K562 (cell line): ENCODE results near the gene ADARB2. TPM values are rescaled to one million over a fixed set of nuclear protein-coding genes. Genes with fewer than 3 reads are reported as not detected.

ENCODE experiments used
- ATAC-seq: fragments of 200-7000 bp; cut with Tn5 transposase; 3 replicates; pipeline ENCODE4 v1.9.1; 2020; ENCODE audit warnings: moderate library complexity
- BruUV-seq: library from RNA; stranded (reverse); fragments of 400-500 nt; replicated peaks from 2 replicates; lab custom pipeline; 2021; lab: Mats Ljungman, UMichigan
- CTCF ChIA-PET: fragments of 300-600 bp; formaldehyde crosslinking; extraction: SDS; loops from one replicate; lab custom pipeline; 2021; ENCODE audit warnings: low intra/inter-chr PET ratio; lab: Yijun Ruan, JAX
- POLR2A ChIA-PET: fragments of 300-600, 350-650 bp; sonication (Branson Sonifier 250); formaldehyde crosslinking; extraction: SDS; loops from one replicate; lab custom pipeline; 2021; ENCODE audit warnings: antibody characterized with exemption, inconsistent platforms; lab: Yijun Ruan, JAX
- DNase-seq, 4 experiments: peaks; one replicate each; pipeline versions ENCODE4 v3.0.0 to v3.0.0-alpha.2; 2011 to 2018; ENCODE audit warnings: low spot score in 3 of 4, mixed read lengths in 3 of 4; ENCODE audit errors: extremely low read depth in 1 of 4
- FAIRE-seq: peaks from 2 replicates; lab custom pipeline; 2011; peaks lifted over from hg19 to GRCh38; lab: Jason Lieb, UNC
- H2AFZ ChIP-seq: 2 replicates; pipeline ENCODE4 v1.6.0; 2011; ENCODE audit warnings: low read depth, low read length, control low read depth, inconsistent platforms
- H3K27ac ChIP-seq: fragments of 200-600 bp; 3 replicates; pipeline ENCODE4 v1.8.0; 2011; ENCODE audit warnings: low read depth, mild to moderate bottlenecking, control low read depth, inconsistent platforms, low read length, moderate library complexity, mixed read lengths; ENCODE audit errors: extremely low read depth
- H3K27me3 ChIP-seq, 2 experiments: fragments of 300-600 bp in 1 of 2; 2 replicates in 1 of 2; 3 replicates in 1 of 2; pipeline versions ENCODE4 v1.6.0 to v1.8.0; 2011; ENCODE audit warnings: inconsistent platforms in 2 of 2, low read length in 2 of 2, mild to moderate bottlenecking in 1 of 2, mixed read lengths in 1 of 2, moderate library complexity in 1 of 2; ENCODE audit not compliant: control insufficient read depth in 2 of 2, insufficient read depth in 2 of 2
- H3K36me3 ChIP-seq: fragments of 300-600 bp; 3 replicates; pipeline ENCODE4 v1.8.0; 2011; ENCODE audit warnings: mild to moderate bottlenecking, low read length, inconsistent platforms; ENCODE audit not compliant: control insufficient read depth, insufficient read depth
- H3K4me1 ChIP-seq, 2 experiments: fragments of 200-600 bp in 1 of 2; replicated peaks in 1 of 2; 2 replicates in 1 of 2; 3 replicates in 1 of 2; pipeline versions ENCODE4 v1.5.1 to v1.8.0; 2011; ENCODE audit warnings: inconsistent platforms in 2 of 2, low read length in 2 of 2, mild to moderate bottlenecking in 1 of 2, mixed read lengths in 1 of 2, moderate library complexity in 1 of 2; ENCODE audit not compliant: control insufficient read depth in 2 of 2, insufficient read depth in 2 of 2
- H3K4me2 ChIP-seq: 2 replicates; pipeline ENCODE4 v1.6.1; 2011; ENCODE audit warnings: low read length, control low read depth, inconsistent platforms, mixed read lengths; ENCODE audit not compliant: insufficient read depth
- H3K4me3 ChIP-seq: fragments of 200-600 bp; sonication (generic), shearing (Covaris generic); 2 replicates; pipeline ENCODE4 v1.5.1; 2016; ENCODE audit warnings: control low read depth, inconsistent platforms
- H3K79me2 ChIP-seq: fragments of 200-600 bp; 3 replicates; pipeline ENCODE4 v1.8.0; 2011; ENCODE audit warnings: low read length, inconsistent platforms; ENCODE audit not compliant: control insufficient read depth, insufficient read depth
- H3K9ac ChIP-seq, 2 experiments: 2 replicates each; pipeline versions ENCODE4 v1.6.0 to v1.6.1; 2011; ENCODE audit warnings: low read depth in 2 of 2, low read length in 2 of 2, control low read depth in 1 of 2, inconsistent platforms in 1 of 2, mild to moderate bottlenecking in 1 of 2, mixed read lengths in 1 of 2; ENCODE audit not compliant: insufficient read depth in 1 of 2
- H3K9me1 ChIP-seq: one replicate; pipeline ENCODE4 v1.6.0; 2011; ENCODE audit warnings: inconsistent platforms, mild to moderate bottlenecking, low read length, moderate library complexity; ENCODE audit not compliant: control insufficient read depth, insufficient read depth
- H3K9me3 ChIP-seq: replicated peaks from 2 replicates; pipeline ENCODE4 v1.5.1; 2011; ENCODE audit warnings: low read depth, low read length, inconsistent platforms; ENCODE audit not compliant: control insufficient read depth, insufficient read depth
- H4K20me1 ChIP-seq: replicated peaks from 2 replicates; pipeline ENCODE4 v1.6.1; 2011; ENCODE audit warnings: low read length, inconsistent platforms, mixed read lengths; ENCODE audit not compliant: control insufficient read depth, insufficient read depth
- BACH1 ChIP-seq: fragments of 200-800 bp; sonication (Bioruptor generic); IDR thresholded peaks from 2 replicates; pipeline ENCODE4 v1.6.1; 2016; ENCODE audit warnings: missing genetic modification characterization, missing compliant biosample characterization
- ESRRA ChIP-seq: fragments of 450-650 bp; IDR thresholded peaks from 2 replicates; pipeline ENCODE4 v1.6.1; 2014; ENCODE audit warnings: low read depth, mild to moderate bottlenecking, moderate library complexity, borderline replicate concordance
- FOXP1 ChIP-seq: sonication (generic); formaldehyde crosslinking; IDR thresholded peaks from 2 replicates; pipeline ENCODE4 v1.8.0; 2022; ENCODE audit warnings: mild to moderate bottlenecking, missing genetic modification reagents
- ILF3 ChIP-seq: fragments of 450-650 bp; IDR thresholded peaks from 2 replicates; pipeline ENCODE4 v1.6.1; 2018; ENCODE audit warnings: antibody characterized with exemption, mild to moderate bottlenecking, moderate library complexity, borderline replicate concordance
- MYBL2 ChIP-seq, 2 experiments: fragments of 450-650 bp in 1 of 2; sonication (generic) in 1 of 2; formaldehyde crosslinking in 1 of 2; IDR thresholded peaks; 2 replicates each; pipeline versions ENCODE4 v1.6.1 to v1.8.1; 2017 to 2022; ENCODE audit warnings: borderline replicate concordance in 1 of 2, inconsistent platforms in 1 of 2, low read depth in 1 of 2, mild to moderate bottlenecking in 1 of 2, missing genetic modification reagents in 1 of 2, moderate library complexity in 1 of 2
- PYGO2 ChIP-seq: fragments of 450-650 bp; IDR thresholded peaks from 2 replicates; pipeline ENCODE4 v1.6.1; 2016; ENCODE audit warnings: mild to moderate bottlenecking, missing genetic modification characterization, moderate library complexity, missing compliant biosample characterization
- SMARCC2 ChIP-seq: fragments of 450-650 bp; IDR thresholded peaks from 2 replicates; pipeline ENCODE4 v1.6.1; 2017; ENCODE audit warnings: antibody characterized with exemption, moderate library complexity, mild to moderate bottlenecking, low read depth
- WHSC1 ChIP-seq: IDR thresholded peaks from one replicate; pipeline ENCODE4 v1.6.1; 2012; ENCODE audit warnings: low read length, control low read depth, inconsistent platforms
- ZBTB1 ChIP-seq: sonication (generic); formaldehyde crosslinking; IDR thresholded peaks from 2 replicates; pipeline ENCODE4 v1.8.1; 2023; ENCODE audit warnings: missing genetic modification reagents, low read depth, mild to moderate bottlenecking, borderline replicate concordance
- ZNF12 ChIP-seq: sonication (generic); formaldehyde crosslinking; IDR thresholded peaks from 2 replicates; pipeline ENCODE4 v1.4.0; 2020; ENCODE audit warnings: mild to moderate bottlenecking, missing genetic modification reagents
- ZNF280A ChIP-seq: fragments of 450-650 bp; IDR thresholded peaks from 2 replicates; pipeline ENCODE4 v1.6.1; 2018; ENCODE audit warnings: mild to moderate bottlenecking, low read depth; ENCODE audit not compliant: partially characterized antibody
- ZNF436 ChIP-seq: fragments of 250-450, 450-650 bp; sonication (Bioruptor Pico); formaldehyde crosslinking; IDR thresholded peaks from 2 replicates; pipeline ENCODE4 v1.7.0; 2020; ENCODE audit warnings: mild to moderate bottlenecking
- ZNF507 ChIP-seq: conservative IDR thresholded peaks from 2 replicates; pipeline ENCODE4 v1.6.1; 2017; ENCODE audit warnings: missing genetic modification characterization, missing compliant biosample characterization
- ZNF77 ChIP-seq: fragments of 250-450 bp; sonication (Bioruptor Pico); IDR thresholded peaks from 2 replicates; pipeline ENCODE4 v1.5.0; 2020
- WGBS: fragments of 100-300 bp; shearing (Covaris generic); methylation state at CpG from one replicate; pipeline ENCODE4 v1.1.6; 2016; ENCODE audit warnings: low coverage, mixed read lengths; ENCODE audit not compliant: insufficient coverage; ENCODE audit errors: missing lambda C conversion rate; 5-methylcytosine and 5-hydroxymethylcytosine counted together
- in situ Hi-C: fragments of 300-500 bp; cut with MboI; formaldehyde crosslinking; loops from 4 replicates; pipeline ENCODE4 v1.15.0; 2018; ENCODE audit warnings: inconsistent platforms, mixed read lengths
- intact Hi-C: fragments of 100-400 bp; cut with micrococcal nuclease; formaldehyde crosslinking; loops from 2 replicates; pipeline ENCODE4 v1.14.2; 2022
- polyA plus RNA-seq, 8 experiments: library from polyadenylated mRNA; depleted of rRNA in 4 of 8; stranded (reverse) in 5 of 8; unstranded in 3 of 8; fragments of >200 nt; fragmentation: Nextera tagmentation in 2 of 8; fragmentation: Illumina TruSeq in 1 of 8; extraction: Ambion mirVana in 2 of 8; extraction: Trizol in 1 of 8; gene quantifications; 2 replicates each; pipeline versions ENCODE4 v1.2.1 to v1.2.3, GENCODE V29; 2011 to 2014; ENCODE audit warnings: inconsistent platforms in 1 of 8, missing spikeins in 1 of 8
- total RNA-seq, 7 experiments: library from RNA; depleted of rRNA in 6 of 7; stranded (reverse); fragments of >200 nt in 6 of 7; fragmentation: Illumina TruSeq in 2 of 7; extraction: Trizol in 2 of 7; gene quantifications; 2 replicates each; pipeline versions ENCODE4 v1.2.1 to v1.2.3, GENCODE V29; 2011 to 2021; ENCODE audit warnings: low replicate concordance in 1 of 7

ADARB2 gene
- total and polyA plus RNA-seq, 9 of the 15 experiments (the other 6 are each of a cell fraction or from before 2014, with no cell fraction given), result not detected

- TF ChIP-seq ESRRA (no peak), ZNF12 (no peak), ILF3 (no peak), FOXP1 (CRISPR knock-in tag) (no peak), ZNF280A (no peak)
Measured at GRCh38 chr10:1698185-1698584, 39.1 kb downstream of the ADARB2 start (continued).

DNA sequence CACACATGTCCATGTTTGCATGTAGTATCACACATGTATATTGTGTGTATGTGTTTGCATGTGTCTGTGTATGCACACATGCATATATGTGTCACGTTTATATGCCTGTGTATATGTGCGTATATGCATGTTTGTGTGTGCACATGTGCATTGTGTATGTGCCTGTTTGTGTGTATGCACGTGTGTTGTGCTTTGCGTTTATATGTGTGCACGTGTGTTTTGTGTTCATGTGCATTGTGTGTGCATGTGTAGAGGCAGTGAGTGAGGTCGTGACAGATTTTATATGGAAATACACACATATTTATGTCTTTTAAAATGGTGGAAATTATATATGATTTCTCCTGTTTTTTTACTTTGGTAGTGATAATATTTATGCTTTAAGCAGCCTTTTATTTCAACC is 41.2 kb downstream of the ADARB2 start:
- Histone ChIP-seq H3K27me3 (peaks cover 0 to 5% of the 10 kb centered on the region in 2 experiments; a peak in 2 of 5 replicates), H3K4me3 (no peak overlapping the region), H3K4me1 (no peaks in the 10 kb centered on the region), H3K9ac (no peak overlapping the region), H3K9me3 (peaks cover 3% of the 10 kb centered on the region), H3K27ac (no peak overlapping the region), H3K36me3 (no peaks in the 10 kb centered on the region), H2AFZ (no peak overlapping the region)
- BruUV-seq, result no TSS peak
- intact Hi-C loops (no loop called here), in situ Hi-C loops (no loop called here)
- CTCF ChIA-PET, result no interaction called here
- DNase-seq (no peak), ATAC-seq (no peak)
- WGBS, result 6% methylated on average over 6 of the region's 6 CpGs
- POLR2A ChIA-PET, result no interaction called here
- TF ChIP-seq MYBL2 (IDR thresholded peaks at IDR 0.05; ENCODE audit: low read depth) (no peak), MYBL2 (CRISPR knock-in tag; IDR thresholded peaks at IDR 0.05; ENCODE audit: borderline replicate concordance) (no peak), ZNF507 (tag) (no peak), SMARCC2 (no peak), ZBTB1 (CRISPR knock-in tag) (no peak), PYGO2 (no peak), ZNF436 (CRISPR knock-in tag) (no peak), WHSC1 (no peak), ZNF77 (CRISPR knock-in tag) (no peak), BACH1 (tag) (no peak)
- TF ChIP-seq, all 486 proteins: peak for 0
- Histone ChIP-seq H3K79me2 (no peaks in the 10 kb centered on the region), H3K9me1 (no peaks in the 10 kb centered on the region), H4K20me1 (no peaks in the 10 kb centered on the region), H3K4me2 (no peak overlapping the region)
- no peak for FAIRE-seq
